Keratinocyte (primary cell): ENCODE measurements around the gene HRH3. TPM values are rescaled to one million over a fixed set of nuclear protein-coding genes. Genes with fewer than 3 reads are reported as not detected.

Experiments
- DNase-seq: peaks from one replicate; pipeline ENCODE4 v3.0.0-alpha.2; 2011; ENCODE audit warnings: low read depth, missing footprints, low spot score
- FAIRE-seq: peaks from 2 replicates; lab custom pipeline; 2011; peaks lifted over from hg19 to GRCh38; lab: Jason Lieb, UNC
- H2AFZ ChIP-seq: 2 replicates; pipeline ENCODE4 v1.6.0; 2012; ENCODE audit warnings: low read length, control low read depth, inconsistent platforms; ENCODE audit not compliant: control insufficient read depth
- H3K27ac ChIP-seq: 2 replicates; pipeline ENCODE4 v1.5.1; 2011; ENCODE audit warnings: low read length; ENCODE audit not compliant: control insufficient read depth, insufficient read depth
- H3K27me3 ChIP-seq: 3 replicates; pipeline ENCODE4 v1.6.0; 2011; ENCODE audit warnings: low read length; ENCODE audit not compliant: control insufficient read depth, insufficient read depth; ENCODE audit errors: extremely low read depth
- H3K36me3 ChIP-seq, 2 experiments: 2 replicates in 1 of 2; 3 replicates in 1 of 2; pipeline ENCODE4 v1.5.1; 2011; ENCODE audit warnings: low read length in 2 of 2, mild to moderate bottlenecking in 1 of 2; ENCODE audit not compliant: control insufficient read depth in 2 of 2, insufficient read depth in 2 of 2; ENCODE audit errors: extremely low read depth in 1 of 2
- H3K4me1 ChIP-seq: 3 replicates; pipeline ENCODE4 v1.5.1; 2011; ENCODE audit warnings: low read length; ENCODE audit not compliant: control insufficient read depth, insufficient read depth; ENCODE audit errors: extremely low read depth
- H3K4me2 ChIP-seq: 3 replicates; pipeline ENCODE4 v1.6.0; 2011; ENCODE audit warnings: low read depth, low read length; ENCODE audit not compliant: control insufficient read depth, insufficient read depth; ENCODE audit errors: extremely low read depth
- H3K4me3 ChIP-seq, 3 experiments: fragments of 200-600 bp in 1 of 3; sonication (generic) in 1 of 3; 2 replicates in 2 of 3; 3 replicates in 1 of 3; pipeline ENCODE4 v1.5.1; 2011 to 2016; ENCODE audit warnings: low read length in 3 of 3, mild to moderate bottlenecking in 3 of 3, control low read depth in 2 of 3, inconsistent platforms in 1 of 3, low read depth in 1 of 3, mixed read lengths in 1 of 3, mixed run types in 1 of 3, moderate library complexity in 1 of 3; ENCODE audit not compliant: control insufficient read depth in 2 of 3, insufficient read depth in 2 of 3; ENCODE audit errors: extremely low read depth in 1 of 3
- H3K79me2 ChIP-seq: 2 replicates; pipeline ENCODE4 v1.6.0; 2012; ENCODE audit warnings: low read length; ENCODE audit not compliant: control insufficient read depth, insufficient read depth
- H3K9ac ChIP-seq: 3 replicates; pipeline ENCODE4 v1.6.0; 2011; ENCODE audit warnings: low read length; ENCODE audit not compliant: control insufficient read depth, insufficient read depth; ENCODE audit errors: extremely low read depth
- H3K9me1 ChIP-seq: 3 replicates; pipeline ENCODE4 v1.6.0; 2011; ENCODE audit warnings: low read length; ENCODE audit not compliant: control insufficient read depth, insufficient read depth; ENCODE audit errors: extremely low read depth
- H3K9me3 ChIP-seq: 2 replicates; pipeline ENCODE4 v1.5.1; 2012; ENCODE audit warnings: low read depth, low read length; ENCODE audit not compliant: control insufficient read depth
- H4K20me1 ChIP-seq: 3 replicates; pipeline ENCODE4 v1.6.0; 2011; ENCODE audit warnings: low read length; ENCODE audit not compliant: control insufficient read depth, insufficient read depth; ENCODE audit errors: extremely low read depth
- CTCF ChIP-seq, 3 experiments: IDR thresholded peaks in 1 of 3; conservative IDR thresholded peaks in 1 of 3; optimal IDR thresholded peaks in 1 of 3; 2 replicates in 2 of 3; 3 replicates in 1 of 3; pipeline versions ENCODE3 to v1.5.1; 2011; ENCODE audit warnings: low read length in 3 of 3, mild to moderate bottlenecking in 3 of 3, moderate library complexity in 2 of 3, control low read depth in 1 of 3, inconsistent platforms in 1 of 3; ENCODE audit not compliant: insufficient read depth in 2 of 3; ENCODE audit errors: extremely low read depth in 1 of 3
- EZH2 ChIP-seq: IDR thresholded peaks from one replicate; pipeline ENCODE4 v1.6.1; 2012; ENCODE audit warnings: inconsistent platforms, mild to moderate bottlenecking, low read length, moderate library complexity
- dilution Hi-C: fragments of 300-500 bp; cut with MboI; formaldehyde crosslinking; loops from one replicate; pipeline ENCODE4 v1.7.0; 2020; ENCODE audit warnings: low sequenced_read_pairs; ENCODE audit not compliant: extremely low pct_ligation_motif_present
- polyA plus RNA-seq, 5 experiments: library from polyadenylated mRNA; depleted of rRNA in 3 of 5; stranded (reverse) in 3 of 5; stranded (forward) in 1 of 5; unstranded in 1 of 5; fragments of >200 nt; gene quantifications; 1 replicate in 1 of 5; 2 replicates in 3 of 5; 3 replicates in 1 of 5; pipeline versions ENCODE4 v1.2.1 to v1.2.3, GENCODE V29; 2011 to 2012; ENCODE audit warnings: missing spikeins in 2 of 5, low read depth in 1 of 5, low replicate concordance in 1 of 5

The HRH3 gene
- polyA plus RNA-seq, 1 donor (not counting 4 experiments of a cell fraction or from before 2014, with no cell fraction given) = not detected

GRCh38 chr20:62195736-62196135 lies 24.3 kb downstream of the HRH3 start:
- Histone ChIP-seq H3K4me2 (no peak overlapping the region), H3K9me3 (no peaks in the 10 kb centered on the region), H3K9me1 (no peaks in the 10 kb centered on the region), H3K79me2 (peaks cover 25% of the 10 kb centered on the region), H2AFZ (no peak overlapping the region), H3K4me3 (no peak overlapping the region), H4K20me1 (no peaks in the 10 kb centered on the region), H3K36me3 (peaks cover 33 to 38% of the 10 kb centered on the region in 2 experiments), H3K27ac (no peak overlapping the region), H3K9ac (no peak overlapping the region), H3K4me1 (no peaks in the 10 kb centered on the region), H3K27me3 (no peaks in the 10 kb centered on the region)
- TF ChIP-seq EZH2 (no peak), CTCF (optimal IDR thresholded peaks at IDR 0.05 in 1 of 3, IDR thresholded peaks at IDR 0.05 in 1 of 3, conservative IDR thresholded peaks at IDR 0.05 in 1 of 3; ENCODE audit: extremely low read depth in 1 of 3, insufficient read depth in 2 of 3, low read length in 3 of 3) (no peak)
- no peak for DNase-seq
- dilution Hi-C loops = no loop called here
- no peak for FAIRE-seq

- no peak for DNase-seq
- Histone ChIP-seq H3K27me3 (no peaks in the 10 kb centered on the region), H3K9ac (no peak overlapping the region), H3K9me1 (no peaks in the 10 kb centered on the region), H3K4me3 (no peak overlapping the region), H3K79me2 (peaks cover 30% of the 10 kb centered on the region), H2AFZ (no peak overlapping the region), H3K4me2 (no peak overlapping the region), H3K9me3 (no peaks in the 10 kb centered on the region), H3K4me1 (no peaks in the 10 kb centered on the region), H3K36me3 (peaks cover 29 to 37% of the 10 kb centered on the region in 2 experiments), H4K20me1 (no peaks in the 10 kb centered on the region), H3K27ac (no peak overlapping the region)
- FAIRE-seq = no peak
- TF ChIP-seq EZH2 = no peak
- TF ChIP-seq CTCF (optimal IDR thresholded peaks at IDR 0.05 in 1 of 3, IDR thresholded peaks at IDR 0.05 in 1 of 3, conservative IDR thresholded peaks at IDR 0.05 in 1 of 3; ENCODE audit: extremely low read depth in 1 of 3, insufficient read depth in 2 of 3, low read length in 3 of 3) = no peak
- dilution Hi-C loops = no loop called here
Observed at GRCh38 chr20:62195075-62195405, 25.0 kb downstream of the HRH3 start.
